K562 (cell line): ENCODE measurements around the gene PUM2. TPM values are rescaled to one million over a fixed set of nuclear protein-coding genes. Genes with fewer than 3 reads are reported as not detected.
A peak's percentile ranks its signal among the peaks of the same experiment; 100 is the strongest.

ENCODE experiments used
- BRD4 ChIP-seq: fragments of 200-600 bp; sonication (generic); IDR thresholded peaks from 2 replicates; pipeline ENCODE4 v1.6.1; 2017; ENCODE audit warnings: inconsistent platforms
- CAMTA2 ChIP-seq: fragments of 250-450 bp; sonication (Bioruptor Pico); conservative IDR thresholded peaks from 2 replicates; pipeline ENCODE4 v1.5.1; 2022
- CBFA2T2 ChIP-seq: fragments of 450-650 bp; conservative IDR thresholded peaks from 2 replicates; pipeline ENCODE4 v1.6.1; 2017; ENCODE audit warnings: mild to moderate bottlenecking
- CBX2 ChIP-seq: fragments of 200-600 bp; sonication (generic); IDR thresholded peaks from one replicate; pipeline ENCODE4 v1.6.1; 2012; ENCODE audit warnings: mild to moderate bottlenecking, low read length, inconsistent platforms; ENCODE audit not compliant: insufficient read depth, poor library complexity, severe bottlenecking
- CBX5 ChIP-seq: IDR thresholded peaks from 2 replicates; pipeline ENCODE4 v1.6.1; 2014; ENCODE audit warnings: low read depth, borderline replicate concordance
- CSDE1 ChIP-seq, 2 experiments: fragments of 450-650 bp; IDR thresholded peaks; 2 replicates each; pipeline ENCODE4 v1.6.1; 2016; ENCODE audit warnings: mild to moderate bottlenecking in 1 of 2
- GTF2E2 ChIP-seq: fragments of 200-800 bp; sonication (Bioruptor generic); IDR thresholded peaks from 2 replicates; pipeline ENCODE4 v1.6.1; 2016; ENCODE audit warnings: missing genetic modification characterization, missing compliant biosample characterization
- KLF6 ChIP-seq: fragments of 250-450 bp; sonication (Bioruptor Pico); IDR thresholded peaks from 2 replicates; pipeline ENCODE4 v1.4.0; 2020; ENCODE audit warnings: mild to moderate bottlenecking, moderate library complexity, borderline replicate concordance
- L3MBTL2 ChIP-seq: fragments of 450-650 bp; IDR thresholded peaks from 2 replicates; pipeline ENCODE4 v1.6.1; 2016; ENCODE audit warnings: mild to moderate bottlenecking, moderate library complexity
- MCM3 ChIP-seq: fragments of 450-650 bp; IDR thresholded peaks from 2 replicates; pipeline ENCODE4 v1.6.1; 2016
- NFYB ChIP-seq: IDR thresholded peaks from 2 replicates; pipeline ENCODE4 v1.6.1; 2011; ENCODE audit warnings: mild to moderate bottlenecking, moderate library complexity; ENCODE audit not compliant: insufficient read length; ENCODE audit errors: extremely low read depth
- NUFIP1 ChIP-seq: fragments of 450-650 bp; IDR thresholded peaks from 2 replicates; pipeline ENCODE4 v1.6.1; 2018; ENCODE audit not compliant: partially characterized antibody
- PCBP1 ChIP-seq: fragments of 200-400 bp; formaldehyde crosslinking; IDR thresholded peaks from 2 replicates; pipeline ENCODE4 v1.6.1; 2018; ENCODE audit warnings: mild to moderate bottlenecking, low read depth, low read length; ENCODE audit not compliant: poor library complexity, severe bottlenecking
- PHF8 ChIP-seq: fragments of 200-600 bp; sonication (generic); IDR thresholded peaks from 2 replicates; pipeline ENCODE4 v1.6.1; 2012; ENCODE audit warnings: mixed run types, mild to moderate bottlenecking, inconsistent platforms, low read length, moderate library complexity, borderline replicate concordance
- POLR2G ChIP-seq: fragments of 200-400 bp; formaldehyde crosslinking; IDR thresholded peaks from 2 replicates; pipeline ENCODE4 v1.6.1; 2017; ENCODE audit warnings: low read depth, mild to moderate bottlenecking, antibody characterized with exemption, low read length, moderate library complexity
- RFX1 ChIP-seq: fragments of 450-650 bp; IDR thresholded peaks from 2 replicates; pipeline ENCODE4 v1.6.1; 2016; ENCODE audit warnings: mild to moderate bottlenecking, moderate library complexity
- RFX7 ChIP-seq: fragments of 250-450 bp; sonication (Bioruptor Pico); IDR thresholded peaks from 2 replicates; pipeline ENCODE4 v1.5.1; 2021; ENCODE audit warnings: mild to moderate bottlenecking
- SMARCB1 ChIP-seq: IDR thresholded peaks from 2 replicates; pipeline ENCODE4 v1.6.1; 2011; ENCODE audit warnings: improper control_type of control experiment, low read depth; ENCODE audit not compliant: insufficient read length
- SPI1 ChIP-seq: IDR thresholded peaks from 2 replicates; pipeline ENCODE4 v1.6.1; 2011; ENCODE audit warnings: low read depth, low read length, control low read depth, borderline replicate concordance
- TAF7 ChIP-seq: fragments of 450-650 bp; IDR thresholded peaks from 2 replicates; pipeline ENCODE4 v1.6.1; 2016; ENCODE audit warnings: missing genetic modification characterization, missing compliant biosample characterization
- TAL1 ChIP-seq: fragments of 450-650 bp; IDR thresholded peaks from 2 replicates; pipeline ENCODE4 v1.6.1; 2016; ENCODE audit warnings: mild to moderate bottlenecking
- TCFL5 ChIP-seq: fragments of 250-450 bp; sonication (Bioruptor Pico); conservative IDR thresholded peaks from 2 replicates; pipeline ENCODE4 v1.6.1; 2021; ENCODE audit warnings: mild to moderate bottlenecking, moderate library complexity, matching md5 sums
- TEAD1 ChIP-seq, 2 experiments: fragments of 450-650 bp in 1 of 2; sonication (generic) in 1 of 2; formaldehyde crosslinking; IDR thresholded peaks; 2 replicates each; pipeline versions ENCODE4 v1.4.0 to v1.8.0; 2020 to 2022; ENCODE audit warnings: mild to moderate bottlenecking in 2 of 2, missing genetic modification reagents in 1 of 2
- TEAD4 ChIP-seq, 2 experiments: sonication (generic) in 1 of 2; formaldehyde crosslinking in 1 of 2; IDR thresholded peaks; 2 replicates each; pipeline versions ENCODE4 v1.6.1 to v1.8.0; 2012 to 2022; ENCODE audit warnings: borderline replicate concordance in 1 of 2, inconsistent platforms in 1 of 2, low read length in 1 of 2, mild to moderate bottlenecking in 1 of 2, missing genetic modification reagents in 1 of 2
- USF1 ChIP-seq: sonication (generic); formaldehyde crosslinking; IDR thresholded peaks from 2 replicates; pipeline ENCODE4 v1.9.0; 2022; ENCODE audit warnings: mild to moderate bottlenecking, missing genetic modification reagents
- WHSC1 ChIP-seq: IDR thresholded peaks from one replicate; pipeline ENCODE4 v1.6.1; 2012; ENCODE audit warnings: low read length, control low read depth, inconsistent platforms
- ZKSCAN1 ChIP-seq: fragments of 150-350 bp; IDR thresholded peaks from 2 replicates; pipeline ENCODE4 v1.6.1; 2016; ENCODE audit warnings: low read depth, low read length
- ZNF133 ChIP-seq: fragments of 250-450 bp; sonication (Bioruptor Pico); IDR thresholded peaks from 2 replicates; pipeline ENCODE4 v1.4.0; 2020; ENCODE audit warnings: mild to moderate bottlenecking
- ZNF143 ChIP-seq: sonication (generic); formaldehyde crosslinking; IDR thresholded peaks from 2 replicates; pipeline ENCODE4 v1.9.0; 2022; ENCODE audit warnings: mild to moderate bottlenecking, missing genetic modification reagents
- ZNF395 ChIP-seq: fragments of 200-800 bp; sonication (Bioruptor generic); IDR thresholded peaks from 2 replicates; pipeline ENCODE4 v1.6.1; 2017; ENCODE audit warnings: missing genetic modification characterization, missing compliant biosample characterization
- ZNF57 ChIP-seq: fragments of 450-650 bp; formaldehyde crosslinking; IDR thresholded peaks from 2 replicates; pipeline ENCODE4 v1.4.0; 2020; ENCODE audit warnings: mild to moderate bottlenecking, moderate library complexity
- polyA plus RNA-seq, 8 experiments: library from polyadenylated mRNA; depleted of rRNA in 4 of 8; stranded (reverse) in 5 of 8; unstranded in 3 of 8; fragments of >200 nt; fragmentation: Nextera tagmentation in 2 of 8; fragmentation: Illumina TruSeq in 1 of 8; extraction: Ambion mirVana in 2 of 8; extraction: Trizol in 1 of 8; gene quantifications; 2 replicates each; pipeline versions ENCODE4 v1.2.1 to v1.2.3, GENCODE V29; 2011 to 2014; ENCODE audit warnings: inconsistent platforms in 1 of 8, missing spikeins in 1 of 8
- total RNA-seq, 7 experiments: library from RNA; depleted of rRNA in 6 of 7; stranded (reverse); fragments of >200 nt in 6 of 7; fragmentation: Illumina TruSeq in 2 of 7; extraction: Trizol in 2 of 7; gene quantifications; 2 replicates each; pipeline versions ENCODE4 v1.2.1 to v1.2.3, GENCODE V29; 2011 to 2021; ENCODE audit warnings: low replicate concordance in 1 of 7

The PUM2 gene
- total and polyA plus RNA-seq, 9 of the 15 experiments (the other 6 are each of a cell fraction or from before 2014, with no cell fraction given), result 13.4 to 61.9 (median 28.3) TPM

GRCh38 chr2:20350041-20350712, 467 bp downstream of the PUM2 start (continued):
- TF ChIP-seq PCBP1 (peak; percentile 80), PHF8 (peak; percentile 71), SPI1 (0 out of 2 replicates have a peak, but pooled peaks have one; percentile 7), POLR2G (peak; percentile 81), ZKSCAN1 (no peak), TAL1 (no peak), ZNF133 (no peak), TEAD4 (IDR thresholded peaks at IDR 0.05; ENCODE audit: low read length) (no peak; the same call in 1 of the 2 replicates), TEAD4 (CRISPR knock-in tag; IDR thresholded peaks at IDR 0.05; ENCODE audit: borderline replicate concordance) (no peak), RFX1 (no peak), MCM3 (no peak), L3MBTL2 (no peak), USF1 (no peak), SMARCB1 (no peak), KLF6 (CRISPR knock-in tag) (no peak), CBX2 (no peak), NFYB (no peak), CAMTA2 (no peak), NUFIP1 (no peak), TCFL5 (no peak), TEAD1 (CRISPR knock-in tag; IDR thresholded peaks at IDR 0.05) (peak in 1 of 2 experiments; percentile 16; a peak in 1 of 4 replicates), GTF2E2 (tag) (no peak), ZNF57 (CRISPR knock-in tag) (no peak), CSDE1 (IDR thresholded peaks at IDR 0.05) (0 out of 4 replicates have a peak, but pooled peaks of 1 of the 2 experiments have one; percentile 9), RFX7 (no peak), BRD4 (peak; percentile 89; the same call in 1 of the 2 replicates), WHSC1 (no peak), CBFA2T2 (no peak), TAF7 (tag) (no peak), CBX5 (no peak), ZNF395 (CRISPR knock-in tag) (peak; percentile 38), ZNF143 (no peak)
